Activated CD8-positive, alpha-beta memory T cell treated with anti-CD3 and anti-CD28 coated beads for 1 hour (primary cell): Measurements from ENCODE around the gene USP9Y.
"Not testable (repeated sequence)": the region's sequence is repeated elsewhere in the genome, so short reads cannot be mapped to it uniquely, and the experiment has no call there.

Experiments
- DNase-seq, 2 donors: peaks; one replicate each; pipeline ENCODE4 v3.0.0-alpha.2; 2020; ENCODE audit warnings: low read depth in 1 of 2; ENCODE audit errors: extremely low read depth in 1 of 2

Gene USP9Y, protein sequence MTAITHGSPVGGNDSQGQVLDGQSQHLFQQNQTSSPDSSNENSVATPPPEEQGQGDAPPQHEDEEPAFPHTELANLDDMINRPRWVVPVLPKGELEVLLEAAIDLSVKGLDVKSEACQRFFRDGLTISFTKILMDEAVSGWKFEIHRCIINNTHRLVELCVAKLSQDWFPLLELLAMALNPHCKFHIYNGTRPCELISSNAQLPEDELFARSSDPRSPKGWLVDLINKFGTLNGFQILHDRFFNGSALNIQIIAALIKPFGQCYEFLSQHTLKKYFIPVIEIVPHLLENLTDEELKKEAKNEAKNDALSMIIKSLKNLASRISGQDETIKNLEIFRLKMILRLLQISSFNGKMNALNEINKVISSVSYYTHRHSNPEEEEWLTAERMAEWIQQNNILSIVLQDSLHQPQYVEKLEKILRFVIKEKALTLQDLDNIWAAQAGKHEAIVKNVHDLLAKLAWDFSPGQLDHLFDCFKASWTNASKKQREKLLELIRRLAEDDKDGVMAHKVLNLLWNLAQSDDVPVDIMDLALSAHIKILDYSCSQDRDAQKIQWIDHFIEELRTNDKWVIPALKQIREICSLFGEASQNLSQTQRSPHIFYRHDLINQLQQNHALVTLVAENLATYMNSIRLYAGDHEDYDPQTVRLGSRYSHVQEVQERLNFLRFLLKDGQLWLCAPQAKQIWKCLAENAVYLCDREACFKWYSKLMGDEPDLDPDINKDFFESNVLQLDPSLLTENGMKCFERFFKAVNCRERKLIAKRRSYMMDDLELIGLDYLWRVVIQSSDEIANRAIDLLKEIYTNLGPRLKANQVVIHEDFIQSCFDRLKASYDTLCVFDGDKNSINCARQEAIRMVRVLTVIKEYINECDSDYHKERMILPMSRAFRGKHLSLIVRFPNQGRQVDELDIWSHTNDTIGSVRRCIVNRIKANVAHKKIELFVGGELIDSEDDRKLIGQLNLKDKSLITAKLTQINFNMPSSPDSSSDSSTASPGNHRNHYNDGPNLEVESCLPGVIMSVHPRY (N-terminal part only)

GRCh38 chrY:12701181-12701695 lies at the start of gene USP9Y:
Gene USP9Y (plus strand): TSS chrY:12701231. CDS start chrY:12709448, 8,217 bp downstream.
- no peak for DNase-seq

GRCh38 chrY:12651621-12652036 lies 49.4 kb upstream of the USP9Y start:
- DNase-seq, result no peak

DNA sequence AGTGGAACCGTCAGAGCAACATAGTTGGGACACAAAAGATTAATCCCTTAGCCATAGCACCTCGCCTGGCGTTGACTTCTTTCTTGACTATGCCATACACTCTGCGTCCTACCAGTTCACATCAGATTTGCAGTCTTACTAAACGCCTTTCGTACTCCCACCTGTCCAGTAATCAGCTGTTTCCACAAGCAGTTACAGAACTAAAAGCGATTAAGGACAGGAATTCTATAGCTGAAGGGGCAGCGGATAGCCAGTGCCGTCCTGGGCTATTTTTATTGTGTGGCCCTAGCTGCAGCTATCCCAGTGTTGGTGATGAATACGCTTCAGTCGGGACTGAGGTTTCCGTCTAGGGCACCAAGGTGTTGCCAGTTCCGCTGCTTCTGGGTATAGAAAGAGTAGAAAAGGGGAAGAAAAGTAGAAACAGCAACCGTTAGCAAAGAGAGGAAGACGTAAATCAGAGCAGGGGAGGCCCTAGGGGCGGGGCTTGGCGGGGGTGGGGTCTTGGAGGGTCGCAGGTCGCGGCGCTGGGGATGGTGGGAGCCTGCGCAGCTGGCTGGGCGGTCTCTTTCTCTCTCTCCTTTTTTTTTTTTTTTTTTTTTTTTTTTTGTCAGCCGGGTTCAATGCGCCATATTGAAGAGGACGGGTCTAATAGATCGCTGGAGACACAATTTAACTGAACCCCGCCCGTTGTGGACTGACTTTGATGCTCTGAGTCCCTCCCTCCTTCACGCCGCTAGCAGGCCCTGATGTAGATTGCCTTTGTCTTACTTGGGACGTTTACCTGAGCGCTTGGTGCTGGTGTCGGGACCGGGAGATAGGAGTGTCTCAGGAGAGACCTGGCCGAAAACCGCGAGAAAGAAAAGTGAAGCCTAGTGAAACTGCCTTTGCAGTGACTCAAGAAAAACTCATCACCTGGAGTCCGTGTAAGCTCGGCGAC lies 39.0 kb upstream of the USP9Y start:
- peak in 1 of 2 donors; percentile 69 for DNase-seq

GRCh38 chrY:12662745-12663591 lies 38.1 kb upstream of the USP9Y start:
- peak in 1 of 2 donors; percentile 11 for DNase-seq

DNA sequence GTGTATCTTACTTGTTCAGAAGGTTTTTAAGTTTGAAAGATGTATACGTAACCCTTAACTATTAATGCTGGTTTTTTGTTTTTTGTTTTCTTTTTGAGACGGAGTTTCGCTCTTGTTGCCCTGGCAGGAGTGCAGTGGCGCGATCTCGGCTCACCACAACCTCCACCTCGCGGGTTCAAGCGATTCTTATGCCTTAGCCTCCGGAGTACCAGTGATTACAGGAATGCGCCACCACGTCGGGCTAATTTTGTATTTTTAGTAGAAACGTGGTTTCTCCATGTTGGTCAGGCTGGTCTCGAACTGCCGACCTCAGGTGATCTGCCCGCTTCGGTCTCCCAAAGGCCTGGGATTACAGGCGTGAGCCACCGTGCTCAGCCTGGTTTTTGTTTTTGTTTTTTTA lies 37.2 kb upstream of the USP9Y start:
- DNase-seq, result not testable (repeated sequence)

GRCh38 chrY:12678111-12678510 lies 22.9 kb upstream of the USP9Y start:
- DNase-seq, result no peak

DNA sequence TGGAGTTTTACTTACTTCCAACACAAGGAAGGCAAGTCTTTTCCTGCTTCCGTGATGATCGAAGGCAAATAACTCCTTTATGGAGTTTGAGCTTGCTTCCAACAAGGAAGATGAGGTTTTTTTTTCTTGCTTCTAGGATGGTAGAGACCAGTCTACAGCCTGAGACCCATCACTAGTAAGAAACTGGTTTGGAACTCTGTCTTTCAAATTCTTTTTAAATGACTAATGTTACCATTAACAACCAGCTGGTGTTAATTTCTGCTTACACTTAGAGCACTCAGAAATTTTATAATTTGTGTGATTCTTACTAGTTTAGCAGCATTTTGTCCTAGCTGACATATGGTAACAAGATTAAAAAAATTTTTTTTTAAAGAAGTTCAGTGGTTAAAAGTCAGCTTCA lies 19.5 kb upstream of the USP9Y start:
- DNase-seq, result no peak

DNA sequence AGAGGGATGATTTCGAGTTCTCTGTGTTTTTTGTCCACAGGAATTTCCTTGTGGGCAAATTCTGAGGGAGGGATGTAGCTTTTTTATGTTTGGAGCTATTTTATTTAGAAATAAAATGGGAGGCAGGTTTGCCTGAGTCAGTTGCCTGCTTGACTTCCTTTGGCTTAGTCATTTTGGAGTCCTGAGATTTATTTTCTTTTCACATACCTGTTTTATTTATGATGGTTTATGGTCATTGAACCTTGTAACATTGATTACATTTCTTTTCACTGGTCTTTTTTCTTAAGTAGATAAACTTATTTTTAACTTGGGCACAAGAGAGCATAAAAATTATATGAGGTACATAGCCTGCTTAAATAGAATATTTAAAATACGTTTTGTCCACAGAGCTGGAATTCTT lies 12.7 kb upstream of the USP9Y start:
- no peak for DNase-seq

- DNase-seq, result no peak
These were observed 944 bp upstream of the USP9Y start for GRCh38 chrY:12700087-12700486.

GRCh38 chrY:12702174-12702573 lies 1.1 kb downstream of the USP9Y start:
- no peak for DNase-seq

DNA sequence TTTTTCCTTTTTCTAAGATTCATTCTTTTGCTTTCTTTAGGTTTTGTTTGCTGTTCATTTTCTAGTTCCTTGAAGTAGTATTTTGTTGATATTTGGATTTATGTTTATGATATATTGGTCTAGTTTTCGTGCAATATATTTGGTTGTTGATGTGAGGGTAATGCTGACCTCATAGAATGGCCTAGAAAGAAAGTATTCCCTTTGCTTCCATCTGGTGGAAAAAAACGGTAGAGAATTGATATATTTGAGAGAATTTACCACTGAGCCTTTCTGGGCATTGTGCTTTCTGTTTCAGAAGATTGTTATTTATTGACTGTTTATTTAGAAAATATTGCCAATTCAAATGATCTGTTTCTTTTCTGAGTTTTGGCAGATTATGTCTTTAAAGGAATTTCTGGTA lies 9.4 kb downstream of the USP9Y start:
- no peak for DNase-seq

GRCh38 chrY:12715376-12715775 lies 14.3 kb downstream of the USP9Y start:
- DNase-seq, result no peak

DNA sequence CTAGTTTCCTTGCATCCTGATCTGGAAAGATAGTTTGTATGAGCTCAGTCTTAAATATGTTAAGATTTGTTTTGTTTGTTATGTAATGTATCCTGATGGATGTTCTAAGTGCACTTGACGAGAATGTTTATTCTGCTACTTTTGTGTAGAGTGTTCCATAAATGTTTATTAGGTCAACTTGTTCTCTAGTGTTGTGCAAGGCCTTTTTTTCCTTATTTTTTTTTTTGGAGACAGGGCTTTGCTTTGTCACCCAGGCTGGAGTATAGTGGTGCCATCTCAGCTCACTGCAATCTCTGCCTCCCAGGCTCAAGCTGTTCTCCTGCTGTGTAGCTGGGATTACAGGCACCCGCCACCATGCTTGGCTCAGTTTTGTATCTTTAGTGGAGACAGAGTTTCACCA lies 28.7 kb downstream of the USP9Y start:
- no peak for DNase-seq

GRCh38 chrY:12733625-12734024 lies 32.6 kb downstream of the USP9Y start:
- no peak for DNase-seq

DNA sequence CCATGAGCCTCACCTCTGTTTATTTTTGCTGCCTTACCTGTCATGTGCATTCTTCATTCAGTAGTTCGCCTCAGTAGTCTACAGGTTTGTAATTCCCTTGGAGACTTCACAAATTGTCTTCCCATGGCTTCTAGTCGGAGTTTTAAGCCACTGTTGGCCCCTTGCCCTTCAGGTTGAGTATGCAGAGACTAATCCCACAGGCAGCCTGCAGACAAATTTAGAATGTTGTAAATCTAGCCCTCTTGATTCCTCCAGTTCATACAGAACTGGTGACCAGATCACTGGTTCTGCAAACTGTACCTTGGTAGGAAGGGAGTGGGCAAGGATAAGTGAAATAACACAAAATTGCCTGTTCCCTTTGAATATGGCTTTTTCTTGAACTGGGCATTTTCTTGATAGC lies 33.0 kb downstream of the USP9Y start:
- no peak for DNase-seq

- DNase-seq, result no peak
These were observed 40.4 kb downstream of the USP9Y start for GRCh38 chrY:12741414-12741813.

DNA sequence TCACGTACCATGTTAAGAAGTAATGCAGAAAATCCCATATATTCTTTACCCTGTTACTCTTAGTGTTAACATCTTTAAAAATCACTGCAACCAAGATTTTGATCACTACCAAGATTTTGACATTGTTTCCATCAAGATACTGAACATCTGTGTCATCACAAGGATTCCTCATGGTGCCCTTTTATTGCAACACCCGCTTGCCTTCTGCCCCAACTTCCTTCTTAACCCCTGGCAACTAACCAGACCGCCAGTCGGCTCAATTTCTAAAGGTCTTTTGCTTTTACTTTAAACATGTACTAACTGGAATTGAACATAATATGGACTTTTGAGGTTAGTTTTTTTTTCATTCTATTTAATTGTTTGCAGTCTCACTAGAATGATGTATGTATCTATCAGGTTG lies 41.7 kb downstream of the USP9Y start:
- DNase-seq, result no peak

DNA sequence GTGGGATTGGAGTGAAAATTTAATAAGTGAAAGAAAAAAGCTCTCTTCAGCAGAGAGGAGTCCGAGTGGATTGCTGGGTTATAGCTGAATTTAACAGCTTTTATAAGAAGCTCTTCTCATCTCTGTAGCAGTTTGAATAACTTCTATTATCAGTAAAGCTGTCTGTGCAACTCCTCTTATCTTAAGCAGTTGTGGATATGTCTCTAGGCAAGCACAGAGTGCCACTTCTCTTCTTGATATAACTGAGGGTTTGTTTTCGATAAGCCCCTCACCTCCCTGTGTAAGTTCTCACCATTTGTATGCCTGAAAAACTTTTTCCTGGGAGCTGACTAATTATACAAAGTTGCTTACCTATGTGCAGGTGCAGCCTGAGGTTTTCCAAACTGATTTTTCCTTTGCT lies 43.1 kb downstream of the USP9Y start:
- DNase-seq, result no peak

GRCh38 chrY:12749293-12749692 lies 48.3 kb downstream of the USP9Y start:
- no peak for DNase-seq
